Upper lobe of right lung (tissue), 1 donor: ENCODE data around the gene UNC13C. TPM values are rescaled to one million over a fixed set of nuclear protein-coding genes. Genes with fewer than 3 reads are reported as not detected.

Source experiments
- ATAC-seq: fragments of 200-7000 bp; cut with Tn5 transposase; one replicate; pipeline ENCODE4 v1.9.1; 2020; ENCODE audit warnings: mild to moderate bottlenecking, moderate library complexity
- DNase-seq: peaks from one replicate; pipeline ENCODE4 v3.0.0-alpha.2; 2020
- H3K27ac ChIP-seq: fragments of 200-600 bp; one replicate; pipeline ENCODE4 v1.8.0; 2022
- H3K27me3 ChIP-seq: fragments of 200-600 bp; one replicate; pipeline ENCODE4 v1.8.0; 2022; ENCODE audit warnings: mild to moderate bottlenecking
- H3K36me3 ChIP-seq: fragments of 200-600 bp; one replicate; pipeline ENCODE4 v1.8.0; 2022
- H3K4me1 ChIP-seq: fragments of 200-600 bp; one replicate; pipeline ENCODE4 v1.8.0; 2022
- H3K4me3 ChIP-seq: fragments of 200-600 bp; one replicate; pipeline ENCODE4 v1.8.0; 2022; ENCODE audit warnings: mild to moderate bottlenecking
- H3K9me3 ChIP-seq: fragments of 200-600 bp; one replicate; pipeline ENCODE4 v1.8.0; 2022
- CTCF ChIP-seq: fragments of 200-600 bp; IDR thresholded peaks from one replicate; pipeline ENCODE4 v1.8.0; 2022; ENCODE audit warnings: antibody characterized with exemption
- intact Hi-C: fragments of 100-400 bp; cut with DNase I; formaldehyde crosslinking; loops from one replicate; pipeline ENCODE4 v1.11.0; 2022
- total RNA-seq: library from RNA; stranded (reverse); fragmentation: NEBNext Ultra II Directional; extraction: Animal tissue kit (Norgen Biotek cat#: 25700); gene quantifications from one replicate; pipeline ENCODE4 v1.2.1, GENCODE V29; 2021
- donor health status: DM: no; HTN: yes; CAD: no; lungs with severe emphysema.

The UNC13C gene
- total RNA-seq, 1 donor from 2014 or later = 0.14 TPM

GRCh38 chr15:54644796-54645195, 666.6 kb downstream of the UNC13C start:
- H3K36me3 ChIP-seq = no peaks in the 10 kb centered on the region
- intact Hi-C loops = no loop called here
- H3K27ac ChIP-seq = no peak overlapping the region
- no peak overlapping the region for H3K4me3 ChIP-seq
- no peak for DNase-seq
- no peaks in the 10 kb centered on the region for H3K4me1 ChIP-seq
- ATAC-seq = peak; percentile 54
- TF ChIP-seq CTCF = no peak
- H3K9me3 ChIP-seq = no peaks in the 10 kb centered on the region
- H3K27me3 ChIP-seq = no peaks in the 10 kb centered on the region

GRCh38 chr15:54659646-54660045, 681.4 kb downstream of the UNC13C start:
- intact Hi-C loops = no loop called here
- no peak for TF ChIP-seq CTCF
- ATAC-seq (no peak), DNase-seq (no peak)
- no peak overlapping the region for H3K4me3 ChIP-seq
- H3K9me3 ChIP-seq = no peaks in the 10 kb centered on the region
- H3K27ac ChIP-seq = no peak overlapping the region
- no peaks in the 10 kb centered on the region for H3K27me3 ChIP-seq
- no peaks in the 10 kb centered on the region for H3K36me3 ChIP-seq
- H3K4me1 ChIP-seq = no peaks in the 10 kb centered on the region

- no peak overlapping the region for H3K27ac ChIP-seq
- H3K4me1 ChIP-seq = no peaks in the 10 kb centered on the region
- TF ChIP-seq CTCF = no peak
- H3K9me3 ChIP-seq = no peaks in the 10 kb centered on the region
- DNase-seq (no peak), ATAC-seq (no peak)
- H3K27me3 ChIP-seq = no peaks in the 10 kb centered on the region
- H3K36me3 ChIP-seq = no peaks in the 10 kb centered on the region
- H3K4me3 ChIP-seq = no peak overlapping the region
- intact Hi-C loops = no loop called here
Measured at GRCh38 chr15:54660356-54660755, 682.1 kb downstream of the UNC13C start.

DNA sequence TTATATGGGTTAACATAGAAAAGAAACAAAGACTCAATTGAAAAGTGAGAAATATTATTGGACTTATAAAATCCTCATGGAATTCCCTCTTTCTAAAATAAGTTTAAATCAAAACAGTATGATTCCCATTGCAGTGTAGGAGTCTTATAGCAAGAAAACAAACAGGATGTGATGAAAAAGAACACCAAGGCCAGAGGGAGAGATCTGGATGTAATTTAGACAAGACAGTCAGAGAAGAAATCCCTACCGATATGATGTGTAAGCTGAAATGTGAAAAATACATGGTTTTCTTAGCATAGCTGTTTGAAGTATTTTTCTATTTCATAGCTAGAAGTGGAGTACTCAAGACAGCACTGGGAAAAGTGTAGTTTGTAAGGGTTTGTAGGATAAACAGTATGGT, 697.0 kb downstream of the UNC13C start:
- ATAC-seq (no peak), DNase-seq (no peak)
- Histone ChIP-seq H3K27ac (no peak overlapping the region), H3K27me3 (no peaks in the 10 kb centered on the region), H3K9me3 (no peaks in the 10 kb centered on the region), H3K4me1 (no peaks in the 10 kb centered on the region), H3K4me3 (no peak overlapping the region), H3K36me3 (no peaks in the 10 kb centered on the region)
- intact Hi-C loops = no loop called here
- no peak for TF ChIP-seq CTCF

- Histone ChIP-seq H3K4me1 (no peaks in the 10 kb centered on the region), H3K27me3 (no peaks in the 10 kb centered on the region), H3K27ac (no peak overlapping the region), H3K36me3 (no peaks in the 10 kb centered on the region), H3K4me3 (no peak overlapping the region), H3K9me3 (no peaks in the 10 kb centered on the region)
- TF ChIP-seq CTCF = no peak
- intact Hi-C loops = no loop called here
- no peak for ATAC-seq
- DNase-seq = no peak
Measured at GRCh38 chr15:54681584-54681983, 703.3 kb downstream of the UNC13C start.

Other genes with a start within 250 kb of the UNC13C start
- 3.2 TPM for gene WDR72, start 218.8 kb upstream of the UNC13C start, total RNA-seq